Activated T-cell treated with anti-CD3 and anti-CD28 coated beads, Interleukin-2, amount 50 U/mL, for 72 hours (primary cell): ENCODE results near the gene STARD3. TPM values are rescaled to one million over a fixed set of nuclear protein-coding genes. Genes with fewer than 3 reads are reported as not detected.

Source experiments
- ATAC-seq, 2 donors: fragments of 150-1000 bp; cut with Tn5 transposase; replicated peaks in 1 of 2; 2 replicates each; pipeline ENCODE4 v1.10.0; 2021; ENCODE audit warnings: moderate library complexity in 2 of 2, mild to moderate bottlenecking in 1 of 2
- DNase-seq, 2 donors: peaks; one replicate each; pipeline ENCODE4 v3.0.0; 2021 to 2022; ENCODE audit warnings: mixed read lengths in 1 of 2
- H3K27ac Mint-ChIP-seq: one replicate; pipeline ENCODE4 v1.8.0; 2022; ENCODE audit warnings: mild to moderate bottlenecking, moderate library complexity, mixed read lengths
- H3K27me3 Mint-ChIP-seq: one replicate; pipeline ENCODE4 v1.8.0; 2022; ENCODE audit warnings: low read depth, mixed read lengths
- H3K36me3 Mint-ChIP-seq, 2 donors: one replicate each; pipeline ENCODE4 v1.8.0; 2022; ENCODE audit warnings: mixed read lengths in 2 of 2, mild to moderate bottlenecking in 1 of 2; ENCODE audit not compliant: insufficient read depth in 2 of 2
- H3K4me1 Mint-ChIP-seq: one replicate; pipeline ENCODE4 v1.8.0; 2022; ENCODE audit warnings: low read depth, mixed read lengths
- H3K4me3 Mint-ChIP-seq, 2 donors: one replicate each; pipeline ENCODE4 v1.8.0; 2022; ENCODE audit warnings: mild to moderate bottlenecking in 2 of 2, mixed read lengths in 2 of 2, moderate library complexity in 2 of 2
- H3K9me3 Mint-ChIP-seq, 2 donors: one replicate each; pipeline ENCODE4 v1.8.0; 2022; ENCODE audit warnings: mixed read lengths in 2 of 2
- total RNA-seq, 2 donors: library from RNA; stranded (reverse); gene quantifications; one replicate each; pipeline ENCODE4 v1.2.3, GENCODE V29; 2022

Gene STARD3
- total RNA-seq, 2 donors from 2014 or later, result 63.5 to 65.1 TPM

GRCh38 chr17:39599665-39600231 lies 37.2 kb upstream of the STARD3 start:
- Mint-ChIP-seq H3K9me3 (no peaks in the 10 kb centered on the region), H3K4me1 (peaks cover 36% of the 10 kb centered on the region), H3K27me3 (peaks cover 94% of the 10 kb centered on the region), H3K4me3 (peak overlapping the region; percentile 19 to 68), H3K27ac (no peak overlapping the region), H3K36me3 (no peaks in the 10 kb centered on the region)
- ATAC-seq (no peak), DNase-seq (no peak)

- H3K4me3 Mint-ChIP-seq, result peak overlapping the region; percentile 19 to 68
- H3K36me3 Mint-ChIP-seq, result no peaks in the 10 kb centered on the region
- H3K27ac Mint-ChIP-seq, result no peak overlapping the region
These were observed 36.5 kb upstream of the STARD3 start for GRCh38 chr17:39600288-39600996.

GRCh38 chr17:39600997-39601597 lies 35.8 kb upstream of the STARD3 start:
- Mint-ChIP-seq H3K36me3 (no peaks in the 10 kb centered on the region), H3K9me3 (no peaks in the 10 kb centered on the region), H3K27ac (no peak overlapping the region), H3K4me1 (peaks cover 36% of the 10 kb centered on the region), H3K4me3 (no peak overlapping the region), H3K27me3 (peaks cover 87% of the 10 kb centered on the region)
- ATAC-seq, result no peak
- DNase-seq, result no peak

More at GRCh38 chr17:39600288-39600996, 36.5 kb upstream of the STARD3 start:
- H3K9me3 Mint-ChIP-seq, result no peaks in the 10 kb centered on the region
- peaks cover 93% of the 10 kb centered on the region for H3K27me3 Mint-ChIP-seq
- DNase-seq (no peak), ATAC-seq (no peak)
- H3K4me1 Mint-ChIP-seq, result peaks cover 36% of the 10 kb centered on the region

- Mint-ChIP-seq H3K36me3 (no peaks in the 10 kb centered on the region), H3K9me3 (no peaks in the 10 kb centered on the region), H3K27ac (no peak overlapping the region), H3K27me3 (peaks cover 79% of the 10 kb centered on the region), H3K4me3 (no peak overlapping the region), H3K4me1 (peaks cover 36% of the 10 kb centered on the region)
- no peak for ATAC-seq
- no peak for DNase-seq
These were observed 35.0 kb upstream of the STARD3 start for GRCh38 chr17:39601758-39602532.

- no peak overlapping the region for H3K4me3 Mint-ChIP-seq
- no peak overlapping the region for H3K27ac Mint-ChIP-seq
- peak; percentile 22 to 29 for ATAC-seq
These were observed 34.2 kb upstream of the STARD3 start for GRCh38 chr17:39602533-39603303.

GRCh38 chr17:39603304-39604016 lies 33.5 kb upstream of the STARD3 start:
- Mint-ChIP-seq H3K36me3 (no peaks in the 10 kb centered on the region), H3K4me1 (peaks cover 34% of the 10 kb centered on the region), H3K27me3 (peaks cover 72% of the 10 kb centered on the region), H3K4me3 (peak overlapping the region; percentile 11 to 24), H3K9me3 (no peaks in the 10 kb centered on the region), H3K27ac (no peak overlapping the region)
- DNase-seq (no peak), ATAC-seq (no peak)

More at GRCh38 chr17:39602533-39603303, 34.2 kb upstream of the STARD3 start:
- H3K4me1 Mint-ChIP-seq, result peaks cover 40% of the 10 kb centered on the region
- no peak for DNase-seq
- no peaks in the 10 kb centered on the region for H3K36me3 Mint-ChIP-seq
- no peaks in the 10 kb centered on the region for H3K9me3 Mint-ChIP-seq
- H3K27me3 Mint-ChIP-seq, result peaks cover 77% of the 10 kb centered on the region

GRCh38 chr17:39604911-39605491 lies 31.9 kb upstream of the STARD3 start:
- ATAC-seq (peak; percentile 16 to 20), DNase-seq (no peak)
- H3K9me3 Mint-ChIP-seq, result no peaks in the 10 kb centered on the region
- peaks cover 70% of the 10 kb centered on the region for H3K27me3 Mint-ChIP-seq
- H3K4me1 Mint-ChIP-seq, result peaks cover 26% of the 10 kb centered on the region
- H3K36me3 Mint-ChIP-seq, result no peaks in the 10 kb centered on the region
- no peak overlapping the region for H3K27ac Mint-ChIP-seq
- peak overlapping the region; percentile 52 to 62 for H3K4me3 Mint-ChIP-seq

- peaks cover 22% of the 10 kb centered on the region for H3K4me1 Mint-ChIP-seq
- no peak overlapping the region for H3K27ac Mint-ChIP-seq
- peak overlapping the region; percentile 52 to 62 for H3K4me3 Mint-ChIP-seq
- ATAC-seq, result peak; percentile 36 to 50
- peak in 1 of 2 donors; percentile 21 for DNase-seq
- H3K27me3 Mint-ChIP-seq, result peaks cover 62% of the 10 kb centered on the region
- no peaks in the 10 kb centered on the region for H3K9me3 Mint-ChIP-seq
- H3K36me3 Mint-ChIP-seq, result no peaks in the 10 kb centered on the region
These were observed 31.2 kb upstream of the STARD3 start for GRCh38 chr17:39605492-39606433.

- no peak for DNase-seq
- Mint-ChIP-seq H3K27me3 (peaks cover 60% of the 10 kb centered on the region), H3K4me3 (peak overlapping the region; percentile 36 to 62), H3K4me1 (peaks cover 16% of the 10 kb centered on the region), H3K27ac (no peak overlapping the region), H3K9me3 (no peaks in the 10 kb centered on the region), H3K36me3 (no peaks in the 10 kb centered on the region)
- peak in 1 of 2 donors; percentile 25 for ATAC-seq
These were observed 30.4 kb upstream of the STARD3 start for GRCh38 chr17:39606434-39607056.

- ATAC-seq (no peak), DNase-seq (no peak)
- H3K36me3 Mint-ChIP-seq, result no peaks in the 10 kb centered on the region
- H3K27ac Mint-ChIP-seq, result no peak overlapping the region
- H3K4me1 Mint-ChIP-seq, result peaks cover 16% of the 10 kb centered on the region
- no peaks in the 10 kb centered on the region for H3K9me3 Mint-ChIP-seq
- H3K27me3 Mint-ChIP-seq, result peaks cover 53% of the 10 kb centered on the region
- peak overlapping the region; percentile 36 to 57 for H3K4me3 Mint-ChIP-seq
These were observed 29.7 kb upstream of the STARD3 start for GRCh38 chr17:39607057-39607850.
